COR-L47 (cell line): ENCODE results near the gene GATD1.
"Not testable (repeated sequence)": the region's sequence is repeated elsewhere in the genome, so short reads cannot be mapped to it uniquely, and the experiment has no call there.

Experiments
- DNase-seq: peaks from one replicate; lab custom pipeline; 2025; lab: John Stamatoyannopoulos, UW

Gene GATD1

DNA sequence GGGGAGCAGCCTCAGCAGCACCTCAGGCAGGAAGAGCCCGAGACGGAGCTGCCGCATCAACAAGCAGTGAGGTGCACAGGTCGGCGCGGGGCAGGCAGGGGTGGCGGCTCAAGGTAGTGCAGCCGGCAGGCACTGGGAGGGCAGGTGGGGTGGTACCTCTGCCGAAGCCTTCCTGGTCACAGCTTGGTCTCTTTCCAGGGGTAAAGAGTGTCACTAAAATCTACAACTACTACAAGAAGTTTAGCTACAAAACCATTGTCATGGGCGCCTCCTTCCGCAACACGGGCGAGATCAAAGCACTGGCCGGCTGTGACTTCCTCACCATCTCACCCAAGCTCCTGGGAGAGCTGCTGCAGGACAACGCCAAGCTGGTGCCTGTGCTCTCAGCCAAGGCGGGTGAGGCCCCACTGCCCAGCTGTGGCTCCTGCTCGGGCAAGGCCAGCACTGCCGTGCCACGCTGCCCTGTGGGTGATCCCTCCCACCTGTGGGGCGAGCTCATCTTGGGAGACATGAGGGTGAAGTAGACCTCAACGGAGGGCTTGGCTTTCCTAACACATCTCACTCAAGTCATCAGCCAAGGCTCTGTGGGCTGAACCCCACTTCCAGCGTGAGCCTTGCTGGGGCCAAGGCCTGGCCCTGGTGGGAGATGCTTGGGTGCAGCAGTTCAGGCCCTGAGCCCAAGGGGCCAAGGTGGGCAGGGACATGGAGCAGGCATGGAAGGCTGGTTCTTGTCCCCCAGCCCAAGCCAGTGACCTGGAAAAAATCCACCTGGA is 13.6 kb downstream of the GATD1 start:
- no peak for DNase-seq

DNA sequence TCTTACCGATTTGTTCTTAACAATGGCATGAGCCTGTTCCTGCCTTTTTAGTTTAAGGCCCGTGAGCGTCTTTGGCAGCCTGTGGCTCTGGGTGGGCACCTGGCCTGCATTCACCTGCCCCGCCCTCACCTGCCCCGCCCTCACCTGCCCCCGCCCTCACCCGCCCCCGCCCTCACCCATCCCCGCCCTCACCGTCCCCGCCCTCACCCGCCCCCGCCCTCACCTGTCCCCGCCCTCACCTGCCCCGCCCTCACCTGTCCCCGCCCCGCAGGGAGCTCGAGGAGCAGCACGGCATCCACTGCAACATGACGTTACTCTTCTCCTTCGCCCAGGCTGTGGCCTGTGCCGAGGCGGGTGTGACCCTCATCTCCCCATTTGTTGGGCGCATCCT is 14.2 kb downstream of the GATD1 start:
- DNase-seq = peak; percentile 51

DNA sequence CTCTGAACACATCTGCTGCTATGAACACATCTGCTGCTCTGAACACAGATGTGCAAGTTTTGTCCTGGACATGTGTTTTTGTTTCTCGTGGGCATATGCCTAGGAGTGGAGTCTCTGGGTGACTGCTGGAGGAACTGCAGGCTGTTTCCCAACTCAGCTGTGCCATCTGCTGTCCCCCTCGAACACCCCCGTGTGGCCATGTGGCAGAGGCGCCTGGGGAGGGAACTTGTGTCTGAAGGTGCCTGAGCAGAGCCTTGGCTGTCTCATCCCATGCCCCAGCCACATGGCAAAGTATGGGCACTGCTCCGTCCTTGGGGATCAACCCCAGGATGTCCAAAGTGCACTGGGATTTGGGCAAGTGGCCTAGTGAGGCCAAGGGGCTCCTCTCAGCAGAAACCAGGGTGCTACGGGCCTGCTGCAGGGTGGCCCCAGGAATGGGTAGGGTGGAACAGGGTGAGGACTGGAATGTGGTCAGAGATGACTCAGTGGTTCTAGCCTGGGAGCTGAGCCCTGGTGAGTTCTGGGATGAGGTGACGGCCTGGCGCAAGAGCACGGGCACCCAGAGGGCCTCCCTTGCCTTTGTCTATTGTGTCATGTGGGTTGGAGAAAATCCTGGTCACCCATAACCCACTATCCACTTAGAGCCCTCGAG is 14.7 kb downstream of the GATD1 start:
- DNase-seq = peak; percentile 32

DNA sequence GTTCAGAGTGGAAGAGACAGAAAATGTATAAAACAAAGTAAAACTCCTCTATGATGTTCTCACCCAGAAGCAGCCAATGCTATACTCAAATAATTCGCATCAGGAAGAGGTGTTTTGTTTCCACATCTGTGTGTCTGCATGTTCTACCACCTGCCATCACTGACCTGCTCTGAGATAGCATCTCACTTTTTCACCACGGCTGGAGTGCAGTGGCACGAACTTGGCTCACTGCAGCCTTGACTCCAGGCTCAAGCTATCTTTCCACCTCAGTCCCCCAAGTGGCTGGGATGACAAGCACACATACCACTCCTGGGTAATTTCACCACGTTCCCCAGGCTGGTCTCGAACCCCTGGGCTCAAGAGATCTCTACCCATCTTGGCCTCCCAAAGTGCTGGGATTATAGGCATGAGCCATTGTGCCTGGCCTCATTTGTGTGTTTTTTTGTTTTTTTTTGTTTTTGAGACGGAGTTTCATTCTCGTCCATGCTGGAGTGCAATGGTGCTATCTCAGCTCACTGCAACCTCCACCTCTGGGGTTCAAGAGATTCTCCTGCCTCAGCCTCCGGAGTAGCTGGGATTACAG is 15.7 kb downstream of the GATD1 start:
- no peak for DNase-seq

DNA sequence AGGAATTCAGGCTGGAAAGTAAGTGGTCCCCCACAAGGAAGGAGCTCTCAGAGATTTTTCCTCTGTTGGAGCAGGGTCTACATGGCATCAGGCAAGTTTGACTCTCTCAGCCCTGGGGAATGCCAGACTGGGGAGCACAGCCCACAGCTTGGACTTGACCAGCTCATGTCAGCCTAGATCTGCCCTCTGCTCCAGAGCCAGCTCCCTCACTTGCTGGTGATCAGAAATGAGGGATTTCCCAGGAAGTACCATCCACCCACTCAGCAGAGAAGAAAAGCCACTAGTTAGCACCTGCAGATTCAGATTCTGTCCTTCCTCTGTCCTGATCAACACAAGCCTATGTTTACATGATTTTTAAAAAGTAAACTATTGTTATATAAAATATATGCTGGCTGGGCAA is 17.1 kb downstream of the GATD1 start:
- DNase-seq = no peak

DNA sequence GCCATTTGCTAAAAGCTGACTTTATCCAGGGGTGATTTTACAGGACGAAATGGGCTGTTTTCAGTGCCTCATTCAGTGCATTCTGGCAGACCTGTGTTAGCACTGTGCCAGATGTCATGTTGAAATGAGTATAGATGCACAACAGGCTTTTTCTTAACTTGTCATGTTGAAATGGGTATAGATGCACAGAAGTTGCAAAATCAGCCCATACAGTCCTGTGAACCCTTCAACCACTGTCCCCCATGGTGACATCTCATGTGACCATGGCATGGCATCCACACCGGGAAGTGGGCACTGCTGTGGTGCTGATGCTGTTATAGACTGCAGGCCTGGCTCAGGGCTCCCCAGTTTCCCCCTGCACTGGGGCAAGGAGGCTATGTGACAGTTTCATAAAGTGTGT is 27.6 kb downstream of the GATD1 start:
- DNase-seq = no peak

DNA sequence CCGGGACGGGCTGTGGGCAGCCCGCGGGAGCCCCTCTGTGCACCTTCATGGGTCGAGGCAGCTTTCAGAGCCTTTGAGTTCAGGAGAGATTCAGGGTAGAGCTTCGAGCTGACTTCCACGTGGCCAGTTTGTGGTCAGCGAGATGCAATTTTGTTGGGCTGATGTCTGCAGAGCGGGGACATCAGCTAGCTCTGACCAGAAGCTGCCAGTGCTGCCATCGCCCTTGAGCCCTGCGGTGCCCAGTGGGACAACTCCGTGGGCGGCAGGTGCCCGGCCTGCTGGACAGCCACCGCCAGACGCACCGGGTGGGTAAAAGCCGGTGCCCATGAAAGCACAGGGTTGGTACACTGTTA is 29.3 kb downstream of the GATD1 start:
- DNase-seq = no peak

DNA sequence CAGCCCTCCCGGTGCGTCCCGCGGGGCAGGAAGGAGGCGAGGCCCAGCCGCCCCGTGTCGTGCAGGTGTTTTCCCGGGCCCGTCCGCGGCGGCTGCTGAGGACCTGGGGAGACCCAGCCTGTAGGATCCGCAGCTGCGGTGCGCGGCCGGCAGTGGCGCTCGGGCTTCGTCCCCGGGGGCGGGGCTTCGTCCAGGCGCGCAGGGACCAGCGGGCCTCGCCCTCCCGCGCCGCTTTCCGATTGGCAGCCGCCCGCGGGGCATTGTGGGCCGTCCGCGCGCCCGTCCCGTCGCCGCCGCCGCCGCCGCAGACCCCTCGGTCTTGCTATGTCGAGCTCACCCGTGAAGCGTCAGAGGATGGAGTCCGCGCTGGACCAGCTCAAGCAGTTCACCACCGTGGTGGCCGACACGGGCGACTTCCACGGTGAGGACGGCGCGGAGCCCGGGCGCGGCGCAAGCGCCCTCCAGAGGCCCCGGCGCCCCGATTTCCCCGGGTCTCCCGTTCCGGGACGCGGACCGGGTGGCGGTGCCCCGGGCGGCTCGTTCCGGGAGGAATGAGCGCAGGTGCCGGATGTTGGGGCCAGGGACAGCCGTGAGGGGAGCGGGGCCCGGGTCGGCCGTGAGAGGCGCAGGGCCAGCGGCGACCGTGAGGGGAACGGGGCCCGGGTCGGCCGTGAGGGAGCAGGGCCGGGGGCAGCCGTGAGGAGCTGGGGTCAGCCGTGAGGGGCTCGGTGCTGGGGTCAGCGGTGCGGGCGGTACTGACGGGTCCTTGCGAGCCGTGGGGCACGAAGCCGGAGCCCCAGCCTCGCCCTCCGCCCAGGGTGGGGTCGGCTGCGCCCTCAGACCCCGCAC is 29.9 kb downstream of the GATD1 start, which contains the start of gene TALDO1:
Gene TALDO1, plus strand, starts transcription at position 307 of the 849 bp plus-strand sequence. Its CDS starts 18 bp downstream, at position 325.
- DNase-seq = peak; percentile 91

DNA sequence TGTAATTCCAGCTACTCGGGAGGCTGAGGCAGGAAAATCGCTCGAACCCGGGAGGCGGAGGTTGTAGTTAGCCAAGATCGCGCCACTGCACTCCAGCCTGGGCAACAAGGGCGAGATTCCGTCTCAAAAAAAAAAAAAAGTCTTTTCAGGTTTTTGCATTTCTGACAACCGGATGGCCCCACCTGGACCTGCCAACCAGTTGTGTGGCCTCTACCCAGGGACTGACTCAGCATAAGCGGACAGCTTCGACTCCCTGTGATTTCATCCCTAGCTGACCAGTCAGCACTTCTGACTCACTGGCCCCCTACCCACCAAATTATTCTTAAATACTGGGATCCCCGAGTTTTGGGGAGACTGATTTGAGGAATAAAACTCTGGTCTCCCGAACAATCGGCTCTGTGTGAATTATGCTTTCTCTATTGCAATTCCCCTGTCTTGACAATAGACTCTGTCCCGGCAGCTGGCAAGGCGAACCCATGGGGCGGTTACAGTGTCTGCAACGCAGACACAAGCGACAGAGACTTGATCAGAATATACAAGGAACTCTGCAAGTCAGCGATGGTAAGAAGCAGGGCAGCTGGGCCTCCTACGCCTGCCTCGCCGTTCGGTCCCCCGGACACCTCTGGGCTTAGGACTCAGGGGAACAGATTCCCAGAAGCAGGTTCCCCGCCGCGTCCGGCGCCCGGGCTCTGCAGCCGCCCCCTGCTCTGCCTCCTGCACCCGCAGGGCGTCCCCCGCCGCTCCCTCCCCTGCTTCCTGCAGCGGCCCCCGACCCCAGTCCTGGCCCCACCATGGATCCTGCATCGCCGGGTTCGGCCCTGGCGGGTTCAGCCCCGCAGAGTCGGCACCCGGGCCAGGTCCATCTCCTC is 30.8 kb downstream of the GATD1 start:
- peak; percentile 37 for DNase-seq

DNA sequence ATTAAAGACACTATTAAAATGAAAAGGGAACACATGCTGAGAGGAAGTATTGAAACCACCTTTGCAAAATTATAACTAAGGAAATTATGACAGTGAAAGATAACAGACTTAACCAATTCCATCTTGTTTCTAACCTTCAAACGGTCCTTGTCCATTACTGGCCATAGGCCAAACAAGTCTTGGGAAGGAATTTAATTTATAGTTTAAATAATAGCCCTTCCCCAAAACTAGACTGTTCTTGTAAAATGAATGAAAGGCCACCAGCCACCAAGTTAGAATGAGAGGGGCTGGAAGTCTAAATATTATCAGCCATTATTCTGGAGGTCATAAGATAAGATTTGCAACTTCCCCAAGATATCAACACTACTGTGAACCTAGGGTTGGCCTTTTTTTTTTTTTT is 31.9 kb downstream of the GATD1 start:
- DNase-seq = no peak

DNA sequence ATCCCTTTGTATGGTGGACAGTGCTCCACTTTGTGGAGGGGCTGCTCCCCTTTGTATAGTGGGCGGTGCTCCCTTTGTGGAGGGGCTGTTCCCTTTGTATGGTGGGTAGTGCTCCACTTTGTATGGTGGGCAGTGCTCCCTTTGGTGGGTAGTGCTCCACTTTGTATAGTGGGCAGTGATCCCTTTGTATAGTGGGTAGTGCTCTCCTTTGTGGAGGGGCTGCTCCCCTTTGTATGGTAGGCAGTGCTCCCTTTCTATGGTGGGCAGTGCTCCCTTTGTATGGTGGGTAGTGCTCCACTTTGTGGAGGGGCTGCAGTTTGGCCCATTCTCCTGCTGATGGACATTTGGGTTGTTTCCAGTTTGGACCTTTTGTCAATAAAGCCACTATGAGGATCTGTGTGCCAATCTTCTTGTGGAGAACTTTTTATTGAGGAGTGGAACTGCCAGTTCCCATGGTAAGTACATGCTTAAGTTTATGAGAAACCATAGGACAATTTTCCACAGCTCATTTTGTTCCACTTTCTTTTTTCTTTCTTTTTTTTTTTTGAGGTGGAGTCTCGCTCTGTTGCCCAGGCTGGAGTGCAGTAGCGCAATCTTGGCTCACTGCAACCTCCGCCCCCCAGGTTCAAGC is 34.6 kb downstream of the GATD1 start:
- no peak for DNase-seq

DNA sequence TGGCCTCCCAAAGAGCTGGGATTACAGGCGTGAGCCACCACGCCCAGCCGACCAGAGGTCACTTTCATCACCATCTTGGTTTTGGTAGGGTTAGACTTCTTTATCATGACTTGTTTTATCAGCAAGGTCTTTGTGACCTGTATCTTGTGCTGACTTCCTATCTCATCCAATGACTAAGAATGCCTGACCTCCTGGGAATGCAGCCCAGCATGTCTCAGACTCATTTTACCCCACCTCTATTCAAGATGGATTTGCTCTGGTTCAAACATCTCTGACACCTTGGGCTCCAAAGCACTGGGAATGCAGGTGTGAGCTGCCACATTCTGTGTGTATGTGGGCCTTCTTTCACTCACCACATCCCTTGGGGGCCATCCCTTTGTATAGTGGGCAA is 35.1 kb downstream of the GATD1 start:
- DNase-seq = no peak

DNA sequence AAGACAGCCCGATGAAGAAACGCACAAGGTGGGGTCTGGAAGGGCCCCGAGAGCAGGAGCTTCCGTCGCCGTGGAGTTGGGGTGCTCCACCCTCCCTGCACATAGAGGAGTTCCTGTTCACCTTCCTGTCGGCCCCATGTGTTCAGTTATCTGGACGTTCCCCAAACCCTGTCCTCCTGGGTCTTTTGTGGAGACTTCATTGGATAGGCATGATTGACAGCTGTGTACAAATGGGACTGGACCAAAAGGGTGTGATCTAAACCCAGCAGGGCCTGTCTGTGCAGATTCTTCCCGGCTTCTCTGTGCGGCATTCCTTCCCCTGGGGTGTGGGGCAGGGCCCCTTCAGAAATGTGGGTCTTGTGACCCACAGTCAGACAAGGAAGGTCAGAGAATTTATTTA is 39.4 kb downstream of the GATD1 start:
- not testable (repeated sequence) for DNase-seq

DNA sequence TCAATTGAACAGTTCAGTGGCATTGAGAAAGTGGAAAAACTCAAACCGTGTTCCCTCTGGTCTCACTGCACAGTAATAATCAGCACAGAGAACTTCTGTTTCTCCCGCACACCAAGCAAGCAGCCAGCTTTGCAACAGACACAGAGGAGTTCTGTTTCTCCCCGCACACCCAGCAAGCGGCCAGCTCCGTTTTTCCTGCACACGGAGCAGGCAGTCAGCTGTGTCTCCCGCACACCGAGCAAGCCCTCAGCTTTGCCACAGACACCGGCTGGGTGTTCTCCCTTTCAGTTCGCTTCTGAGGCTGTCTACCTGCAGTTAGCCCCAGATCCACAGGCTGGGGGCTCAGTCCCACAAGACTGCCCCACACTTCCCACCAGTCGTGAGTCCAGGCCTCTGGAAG is 39.9 kb downstream of the GATD1 start:
- no peak for DNase-seq

DNA sequence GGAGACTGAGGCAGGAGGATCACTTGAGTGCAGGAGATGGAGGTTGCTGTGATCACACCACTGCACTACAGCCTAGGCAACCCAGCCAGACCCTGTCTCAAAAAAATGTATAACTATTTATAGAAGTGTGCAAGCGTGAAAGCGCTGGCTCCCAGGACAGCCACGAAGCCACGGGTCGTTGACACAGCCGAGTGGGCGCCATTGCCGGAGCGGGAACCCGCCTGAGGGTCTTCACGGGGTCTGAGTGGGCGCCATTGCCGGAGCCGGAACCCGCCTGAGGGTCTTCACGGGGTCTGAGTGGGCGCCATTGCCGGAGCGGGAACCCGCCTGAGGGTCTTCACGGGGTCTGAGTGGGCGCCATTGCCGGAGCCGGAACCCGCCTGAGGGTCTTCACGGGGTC is 42.7 kb downstream of the GATD1 start:
- not testable (repeated sequence) for DNase-seq

DNA sequence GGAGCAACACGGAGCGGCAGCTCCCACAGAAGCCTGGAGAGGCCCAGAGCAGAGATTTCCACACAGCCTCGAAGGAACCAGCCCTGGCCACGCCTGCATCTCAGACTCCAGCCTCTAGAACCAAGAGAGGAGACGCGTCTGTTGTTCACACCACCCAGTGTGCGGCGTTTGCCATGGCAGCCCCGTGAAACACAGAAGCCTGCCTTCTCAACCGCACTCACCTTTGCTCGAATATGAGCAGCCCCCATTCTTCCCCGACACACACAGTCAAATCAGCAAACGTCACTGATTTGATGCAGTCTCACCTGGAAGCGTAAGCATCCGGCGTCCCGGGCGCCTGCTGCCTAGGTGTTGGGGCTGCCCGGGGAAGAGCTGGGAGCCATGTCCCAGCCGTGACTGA is 44.2 kb downstream of the GATD1 start:
- DNase-seq = no peak

DNA sequence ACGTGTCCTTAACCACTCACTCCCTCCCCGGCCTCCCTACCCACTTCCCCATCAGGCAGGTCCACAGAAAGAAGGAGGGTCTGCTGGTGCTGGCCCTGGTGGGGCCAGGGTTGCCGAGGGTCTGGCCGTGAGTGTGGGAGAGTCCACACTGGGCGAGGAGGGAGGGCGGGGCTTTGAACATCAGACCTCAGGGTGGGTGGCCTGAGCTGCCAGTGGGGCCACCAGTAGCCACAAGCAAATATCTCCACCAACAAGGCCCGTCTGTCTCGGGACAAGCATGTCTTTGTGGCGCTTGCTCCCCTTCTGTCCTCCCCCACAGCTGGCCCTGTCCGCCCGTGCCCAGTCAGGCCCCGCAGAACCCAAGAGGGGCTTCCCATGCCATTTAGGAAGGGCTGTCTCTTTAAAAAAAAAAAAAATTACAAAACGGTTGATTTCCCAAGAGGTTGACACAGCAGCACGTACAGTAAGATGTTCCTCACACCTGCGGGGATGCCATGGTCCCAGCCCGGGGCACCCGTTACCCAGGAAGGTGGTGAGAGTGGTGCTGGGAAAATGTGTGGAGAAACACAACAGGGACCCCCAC is 47.7 kb downstream of the GATD1 start:
- no peak for DNase-seq

DNA sequence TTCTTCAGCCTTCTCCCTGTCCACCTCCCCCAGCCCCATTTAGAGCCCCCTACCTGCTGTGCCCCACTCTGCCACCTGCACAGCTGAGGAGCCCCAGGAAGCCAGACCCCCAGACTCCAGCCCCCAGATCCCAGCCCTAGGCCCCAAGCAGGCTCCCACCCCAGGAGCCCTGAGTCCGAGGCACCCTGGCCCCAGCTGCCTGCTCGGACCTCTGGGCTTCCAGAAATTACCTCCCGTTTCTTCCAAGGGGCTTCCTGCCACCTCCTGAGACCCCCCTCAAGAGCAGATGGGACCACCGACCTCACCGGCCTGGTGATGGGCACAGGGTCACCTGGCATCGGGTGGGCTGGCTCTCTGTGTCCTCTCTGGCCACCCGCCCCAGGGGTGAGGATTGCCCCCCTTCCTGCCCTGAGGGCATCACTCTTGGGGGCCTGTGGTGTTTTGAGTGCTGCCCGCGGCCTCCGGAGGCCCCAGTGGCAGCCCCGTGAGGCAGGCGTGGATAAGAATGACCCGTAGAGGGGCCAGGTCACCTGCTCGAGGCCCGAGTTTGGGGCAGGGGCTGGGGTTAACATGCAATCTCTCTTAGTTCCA is 48.3 kb downstream of the GATD1 start:
- DNase-seq = no peak

DNA sequence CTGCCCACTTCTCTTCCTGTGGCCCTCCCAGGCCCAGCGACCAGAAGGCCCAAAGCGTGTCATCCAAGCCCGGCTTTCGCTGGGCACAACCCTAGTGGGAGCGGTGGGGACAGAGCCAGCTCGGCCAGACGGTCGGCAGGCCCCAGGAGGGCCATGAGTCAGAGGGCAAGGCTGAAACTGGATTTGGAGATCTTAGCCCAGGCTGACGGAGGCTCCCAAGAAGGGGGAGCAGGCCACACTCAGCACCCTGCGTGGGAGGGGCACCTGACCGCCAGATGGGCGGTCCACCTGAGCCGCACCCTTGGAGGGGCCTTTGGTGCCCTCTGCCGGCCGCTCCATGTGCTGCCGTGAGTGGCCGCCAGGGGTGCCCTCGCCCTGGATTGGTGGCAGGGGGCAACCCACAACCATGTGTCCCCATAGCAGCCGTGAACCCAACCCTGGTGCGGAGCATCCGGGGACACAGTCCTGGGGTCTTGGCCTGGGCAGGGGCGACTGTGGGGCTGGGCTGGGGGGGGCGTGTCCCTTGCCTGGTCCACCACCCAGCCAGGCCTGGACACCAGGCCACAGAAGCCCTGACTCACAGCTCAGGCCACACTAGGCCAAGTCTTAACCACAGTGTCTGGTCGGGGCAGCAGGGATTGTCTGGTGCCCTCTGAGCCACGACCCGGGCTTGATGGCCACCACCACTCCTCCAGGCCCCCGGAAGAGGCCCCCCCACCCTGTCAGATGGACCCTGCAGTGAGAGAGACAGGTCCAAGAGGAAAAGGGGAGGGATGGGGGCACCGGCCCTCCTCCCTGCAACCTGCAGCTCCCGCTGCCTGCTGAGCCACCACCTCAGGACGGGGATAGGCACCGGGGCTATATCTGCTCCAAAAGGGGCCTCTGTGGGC is 49.2 kb downstream of the GATD1 start:
- peak; percentile 75 for DNase-seq
